Panc1 (cell line): ENCODE measurements around the gene STPG4. TPM values are rescaled to one million over a fixed set of nuclear protein-coding genes. Genes with fewer than 3 reads are reported as not detected.
"Not testable (repeated sequence)": the region's sequence is repeated elsewhere in the genome, so short reads cannot be mapped to it uniquely, and the experiment has no call there.

ENCODE experiments used
- ATAC-seq: fragments of 200-7000 bp; cut with Tn5 transposase; 2 replicates; pipeline ENCODE4 v1.9.1; 2020; ENCODE audit warnings: mild to moderate bottlenecking, moderate library complexity
- BruUV-seq: library from RNA; stranded (reverse); fragments of 400-500 nt; replicated peaks from 2 replicates; lab custom pipeline; 2021; lab: Mats Ljungman, UMichigan
- CTCF ChIA-PET: fragments of 300-600 bp; sonication (Branson Sonifier 250); formaldehyde crosslinking; loops from one replicate; lab custom pipeline; 2022; ENCODE audit warnings: antibody characterized with exemption; lab: Charles Lee
- POLR2A ChIA-PET: fragments of 300-600 bp; sonication (Branson Sonifier 250); formaldehyde crosslinking; loops from one replicate; lab custom pipeline; 2022; ENCODE audit warnings: antibody characterized with exemption; lab: Charles Lee
- DNase-seq: peaks from one replicate; pipeline ENCODE4 v3.0.0-alpha.2; 2010; ENCODE audit warnings: low read depth, low spot score
- H3K27ac ChIP-seq: 2 replicates; pipeline ENCODE4 v1.5.1; 2011; ENCODE audit warnings: mild to moderate bottlenecking, low read length, inconsistent platforms
- H3K27me3 ChIP-seq: fragments of 200-500 bp; sonication (Bioruptor generic); 2 replicates; pipeline ENCODE4 v1.6.0; 2014; ENCODE audit warnings: low read length, inconsistent platforms; ENCODE audit not compliant: control insufficient read depth, insufficient read depth
- H3K36me3 ChIP-seq: fragments of 200-500 bp; sonication (Bioruptor generic); 2 replicates; pipeline ENCODE4 v1.5.1; 2014; ENCODE audit warnings: inconsistent platforms, mild to moderate bottlenecking, low read length, moderate library complexity; ENCODE audit not compliant: control insufficient read depth, insufficient read depth
- H3K4me1 ChIP-seq: 2 replicates; pipeline ENCODE4 v1.5.1; 2011; ENCODE audit warnings: inconsistent platforms, mild to moderate bottlenecking, low read length, moderate library complexity; ENCODE audit not compliant: control insufficient read depth, insufficient read depth
- H3K4me3 ChIP-seq, 2 experiments: 2 replicates each; pipeline ENCODE4 v1.5.1; 2011 to 2012; ENCODE audit warnings: low read depth in 2 of 2, low read length in 2 of 2, mild to moderate bottlenecking in 2 of 2, inconsistent platforms in 1 of 2, moderate library complexity in 1 of 2
- H3K9me3 ChIP-seq: fragments of 200-500 bp; sonication (Bioruptor generic); 2 replicates; pipeline ENCODE4 v1.5.1; 2014; ENCODE audit warnings: low read depth, mild to moderate bottlenecking, inconsistent platforms, low read length, moderate library complexity; ENCODE audit not compliant: control insufficient read depth, insufficient read depth
- SIN3A ChIP-seq: IDR thresholded peaks from 2 replicates; pipeline ENCODE4 v1.6.1; 2012; ENCODE audit warnings: low read depth, mild to moderate bottlenecking, low read length, moderate library complexity, borderline replicate concordance; ENCODE audit not compliant: insufficient read depth
- TCF7L2 ChIP-seq: IDR thresholded peaks from 2 replicates; pipeline ENCODE4 v1.6.1; 2011; ENCODE audit warnings: mild to moderate bottlenecking, low read depth, low read length, inconsistent platforms
- in situ Hi-C: cut with HindIII; loops from 2 replicates; pipeline ENCODE4 v1.10.0; 2016; ENCODE audit warnings: low sequenced_read_pairs, low pct_unique_long_range_greater_than_20kb
- intact Hi-C: fragments of 100-400 bp; cut with micrococcal nuclease; formaldehyde crosslinking; loops from one replicate; pipeline ENCODE4 v1.10.0; 2022; ENCODE audit not compliant: unreplicated experiment
- total RNA-seq: library from RNA; stranded (reverse); gene quantifications from one replicate; pipeline ENCODE4 v1.2.1, GENCODE V29; 2021; ENCODE audit not compliant: unreplicated experiment
- TF ChIP-seq, protein P1 (sequence below), 2 experiments: IDR thresholded peaks; 2 replicates each; pipeline ENCODE4 v1.6.1; 2011 to 2012; ENCODE audit warnings: low read depth in 2 of 2, control low read depth in 1 of 2, low read length in 1 of 2, mild to moderate bottlenecking in 1 of 2, moderate library complexity in 1 of 2; ENCODE audit not compliant: insufficient read depth in 1 of 2
- TF ChIP-seq, protein P2 (sequence below): fragments of 450-650 bp; IDR thresholded peaks from 2 replicates; pipeline ENCODE4 v1.5.1; 2017; ENCODE audit warnings: mild to moderate bottlenecking

STPG4 gene
- total RNA-seq, 1 experiment from 2014 or later = 0.36 TPM

DNA sequence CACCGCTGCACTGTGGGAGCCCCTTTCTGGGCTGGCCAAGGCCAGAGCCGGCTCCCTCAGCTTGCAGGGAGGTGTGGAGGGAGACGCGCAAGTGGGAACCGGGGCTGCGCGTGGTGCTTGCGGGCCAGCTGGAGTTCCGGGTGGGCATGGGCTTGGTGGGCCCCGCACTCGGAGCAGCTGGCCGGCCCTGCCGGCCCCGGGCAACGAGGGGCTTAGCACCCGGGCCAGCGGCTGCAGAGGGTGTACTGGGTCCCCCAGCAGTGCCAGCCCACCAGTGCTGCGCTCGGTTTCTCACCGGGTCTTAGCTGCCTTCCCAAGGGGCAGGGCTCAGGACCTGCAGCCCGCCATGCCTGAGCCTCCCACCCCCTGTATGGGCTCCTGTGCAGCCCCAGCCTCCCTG, 47.9 kb downstream of the STPG4 start:
- CTCF ChIA-PET = interaction anchor here (0.7 kb wide), 1 partner anchor 130 kb away, joined by 3 read pairs; no protein-coding TSS in a partner anchor
- H3K27me3 ChIP-seq, H3K4me1 ChIP-seq, in situ Hi-C loops, POLR2A ChIA-PET, DNase-seq, H3K27ac ChIP-seq, BruUV-seq, H3K4me3 ChIP-seq, intact Hi-C loops, ATAC-seq, H3K9me3 ChIP-seq, H3K36me3 ChIP-seq: not testable (repeated sequence)

DNA sequence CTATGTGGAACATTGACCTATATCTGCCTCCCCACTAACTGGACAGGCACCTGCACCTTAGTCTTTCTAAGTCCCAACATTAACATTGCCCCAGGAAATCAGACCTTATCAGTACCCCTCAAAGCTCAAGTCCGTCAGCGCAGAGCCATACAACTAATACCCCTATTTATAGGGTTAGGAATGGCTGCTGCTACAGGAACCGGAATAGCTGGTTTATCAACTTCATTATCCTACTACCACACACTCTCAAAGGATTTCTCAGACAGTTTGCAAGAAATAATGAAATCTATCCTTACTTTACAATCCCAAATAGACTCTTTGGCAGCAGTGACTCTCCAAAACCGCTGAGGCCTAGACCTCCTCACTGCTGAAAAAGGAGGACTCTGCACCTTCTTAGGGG, 48.9 kb downstream of the STPG4 start:
- H3K36me3 ChIP-seq, H3K4me3 ChIP-seq, H3K27ac ChIP-seq, DNase-seq, ATAC-seq, POLR2A ChIA-PET, H3K4me1 ChIP-seq, BruUV-seq, intact Hi-C loops, in situ Hi-C loops, H3K9me3 ChIP-seq, CTCF ChIA-PET, H3K27me3 ChIP-seq: not testable (repeated sequence)

DNA sequence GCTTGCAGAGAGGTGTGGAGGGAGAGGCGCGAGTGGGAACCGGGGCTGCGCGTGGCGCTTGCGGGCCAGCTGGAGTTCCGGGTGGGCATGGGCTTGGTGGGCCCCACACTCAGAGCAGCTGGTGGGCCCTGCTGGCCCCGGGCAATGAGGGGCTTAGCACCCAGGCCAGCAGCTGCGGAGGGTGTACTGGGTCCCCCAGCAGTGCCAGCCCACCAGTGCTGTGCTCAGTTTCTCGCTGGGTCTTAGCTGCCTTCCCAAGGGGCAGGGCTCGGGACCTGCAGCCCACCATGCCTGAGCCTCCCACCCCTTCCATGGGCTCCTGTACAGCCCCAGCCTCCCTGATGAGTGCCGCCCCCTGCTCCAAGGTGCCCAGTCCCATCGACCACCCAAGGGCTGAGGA, 55.4 kb downstream of the STPG4 start:
- H3K4me3 ChIP-seq, H3K27ac ChIP-seq, in situ Hi-C loops, DNase-seq, intact Hi-C loops, POLR2A ChIA-PET, CTCF ChIA-PET, H3K36me3 ChIP-seq, ATAC-seq, H3K27me3 ChIP-seq, H3K4me1 ChIP-seq, BruUV-seq, H3K9me3 ChIP-seq: not testable (repeated sequence)

DNA sequence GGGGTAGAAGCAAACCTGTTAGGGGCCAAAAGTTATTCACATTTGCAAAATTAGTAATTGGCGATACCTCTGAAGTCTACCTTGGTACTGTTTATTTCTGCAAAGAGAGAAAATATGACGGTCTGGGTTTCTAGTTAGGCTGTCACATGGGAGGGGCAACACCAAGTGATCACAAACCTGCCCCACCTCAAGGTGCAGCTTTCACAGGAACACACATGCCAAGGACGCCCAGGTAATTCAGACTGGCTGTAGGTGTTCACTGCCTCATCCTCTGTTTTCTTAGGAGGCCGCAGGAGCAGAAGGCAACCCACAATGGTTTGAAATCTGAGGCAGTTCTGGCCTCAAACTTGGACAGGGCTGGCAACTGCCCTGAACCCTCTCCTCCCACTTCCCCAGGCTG, 56.2 kb downstream of the STPG4 start:
- in situ Hi-C loops = no loop called here
- POLR2A ChIA-PET = no interaction called here

More for the DNA sequence above, 56.2 kb downstream of the STPG4 start:
- DNase-seq (no peak), ATAC-seq (no peak)
- Histone ChIP-seq H3K36me3 (no peaks in the 10 kb centered on the region), H3K4me3 (no peak overlapping the region), H3K4me1 (no peaks in the 10 kb centered on the region), H3K27me3 (no peaks in the 10 kb centered on the region), H3K9me3 (no peaks in the 10 kb centered on the region), H3K27ac (no peak overlapping the region)
- TF ChIP-seq TCF7L2 (no peak), SIN3A (no peak)
- TF ChIP-seq, protein P1, sequence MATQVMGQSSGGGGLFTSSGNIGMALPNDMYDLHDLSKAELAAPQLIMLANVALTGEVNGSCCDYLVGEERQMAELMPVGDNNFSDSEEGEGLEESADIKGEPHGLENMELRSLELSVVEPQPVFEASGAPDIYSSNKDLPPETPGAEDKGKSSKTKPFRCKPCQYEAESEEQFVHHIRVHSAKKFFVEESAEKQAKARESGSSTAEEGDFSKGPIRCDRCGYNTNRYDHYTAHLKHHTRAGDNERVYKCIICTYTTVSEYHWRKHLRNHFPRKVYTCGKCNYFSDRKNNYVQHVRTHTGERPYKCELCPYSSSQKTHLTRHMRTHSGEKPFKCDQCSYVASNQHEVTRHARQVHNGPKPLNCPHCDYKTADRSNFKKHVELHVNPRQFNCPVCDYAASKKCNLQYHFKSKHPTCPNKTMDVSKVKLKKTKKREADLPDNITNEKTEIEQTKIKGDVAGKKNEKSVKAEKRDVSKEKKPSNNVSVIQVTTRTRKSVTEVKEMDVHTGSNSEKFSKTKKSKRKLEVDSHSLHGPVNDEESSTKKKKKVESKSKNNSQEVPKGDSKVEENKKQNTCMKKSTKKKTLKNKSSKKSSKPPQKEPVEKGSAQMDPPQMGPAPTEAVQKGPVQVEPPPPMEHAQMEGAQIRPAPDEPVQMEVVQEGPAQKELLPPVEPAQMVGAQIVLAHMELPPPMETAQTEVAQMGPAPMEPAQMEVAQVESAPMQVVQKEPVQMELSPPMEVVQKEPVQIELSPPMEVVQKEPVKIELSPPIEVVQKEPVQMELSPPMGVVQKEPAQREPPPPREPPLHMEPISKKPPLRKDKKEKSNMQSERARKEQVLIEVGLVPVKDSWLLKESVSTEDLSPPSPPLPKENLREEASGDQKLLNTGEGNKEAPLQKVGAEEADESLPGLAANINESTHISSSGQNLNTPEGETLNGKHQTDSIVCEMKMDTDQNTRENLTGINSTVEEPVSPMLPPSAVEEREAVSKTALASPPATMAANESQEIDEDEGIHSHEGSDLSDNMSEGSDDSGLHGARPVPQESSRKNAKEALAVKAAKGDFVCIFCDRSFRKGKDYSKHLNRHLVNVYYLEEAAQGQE (IDR thresholded peaks at IDR 0.05; ENCODE audit: insufficient read depth in 1 of 2, low read depth in 2 of 2, low read length in 1 of 2) = no peak
- TF ChIP-seq, protein P2, sequence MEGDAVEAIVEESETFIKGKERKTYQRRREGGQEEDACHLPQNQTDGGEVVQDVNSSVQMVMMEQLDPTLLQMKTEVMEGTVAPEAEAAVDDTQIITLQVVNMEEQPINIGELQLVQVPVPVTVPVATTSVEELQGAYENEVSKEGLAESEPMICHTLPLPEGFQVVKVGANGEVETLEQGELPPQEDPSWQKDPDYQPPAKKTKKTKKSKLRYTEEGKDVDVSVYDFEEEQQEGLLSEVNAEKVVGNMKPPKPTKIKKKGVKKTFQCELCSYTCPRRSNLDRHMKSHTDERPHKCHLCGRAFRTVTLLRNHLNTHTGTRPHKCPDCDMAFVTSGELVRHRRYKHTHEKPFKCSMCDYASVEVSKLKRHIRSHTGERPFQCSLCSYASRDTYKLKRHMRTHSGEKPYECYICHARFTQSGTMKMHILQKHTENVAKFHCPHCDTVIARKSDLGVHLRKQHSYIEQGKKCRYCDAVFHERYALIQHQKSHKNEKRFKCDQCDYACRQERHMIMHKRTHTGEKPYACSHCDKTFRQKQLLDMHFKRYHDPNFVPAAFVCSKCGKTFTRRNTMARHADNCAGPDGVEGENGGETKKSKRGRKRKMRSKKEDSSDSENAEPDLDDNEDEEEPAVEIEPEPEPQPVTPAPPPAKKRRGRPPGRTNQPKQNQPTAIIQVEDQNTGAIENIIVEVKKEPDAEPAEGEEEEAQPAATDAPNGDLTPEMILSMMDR = no peak
- no TSS peak for BruUV-seq
- intact Hi-C loops = no loop called here
- CTCF ChIA-PET = interaction anchor here (0.7 kb wide), 1 partner anchor 609 kb away, joined by 3 read pairs; no protein-coding TSS in a partner anchor
